Measurements from ENCODE around the gene LINC01488.

DNA sequence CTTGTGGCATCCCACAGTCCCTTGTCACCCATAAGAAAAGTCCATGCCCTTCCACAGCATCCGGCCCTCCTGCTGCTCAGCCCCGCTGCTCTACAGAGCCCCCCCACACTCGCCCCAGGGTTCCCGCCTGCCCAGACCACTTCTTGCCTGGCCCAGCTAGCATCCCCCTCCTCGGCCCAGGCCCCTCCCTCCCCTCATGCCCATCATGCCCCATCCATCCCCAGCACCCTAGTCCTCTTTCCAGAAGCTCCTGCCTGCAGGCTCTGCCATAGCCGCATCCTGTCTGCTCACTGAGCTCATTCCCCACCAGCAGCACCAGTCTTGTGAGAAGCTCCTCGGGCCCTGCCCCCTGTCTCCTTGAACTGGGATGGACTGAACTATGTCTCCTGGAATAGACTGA, 54.4 kb downstream of the LINC01488 start:
- TF ChIP-seq, protein P1, sequence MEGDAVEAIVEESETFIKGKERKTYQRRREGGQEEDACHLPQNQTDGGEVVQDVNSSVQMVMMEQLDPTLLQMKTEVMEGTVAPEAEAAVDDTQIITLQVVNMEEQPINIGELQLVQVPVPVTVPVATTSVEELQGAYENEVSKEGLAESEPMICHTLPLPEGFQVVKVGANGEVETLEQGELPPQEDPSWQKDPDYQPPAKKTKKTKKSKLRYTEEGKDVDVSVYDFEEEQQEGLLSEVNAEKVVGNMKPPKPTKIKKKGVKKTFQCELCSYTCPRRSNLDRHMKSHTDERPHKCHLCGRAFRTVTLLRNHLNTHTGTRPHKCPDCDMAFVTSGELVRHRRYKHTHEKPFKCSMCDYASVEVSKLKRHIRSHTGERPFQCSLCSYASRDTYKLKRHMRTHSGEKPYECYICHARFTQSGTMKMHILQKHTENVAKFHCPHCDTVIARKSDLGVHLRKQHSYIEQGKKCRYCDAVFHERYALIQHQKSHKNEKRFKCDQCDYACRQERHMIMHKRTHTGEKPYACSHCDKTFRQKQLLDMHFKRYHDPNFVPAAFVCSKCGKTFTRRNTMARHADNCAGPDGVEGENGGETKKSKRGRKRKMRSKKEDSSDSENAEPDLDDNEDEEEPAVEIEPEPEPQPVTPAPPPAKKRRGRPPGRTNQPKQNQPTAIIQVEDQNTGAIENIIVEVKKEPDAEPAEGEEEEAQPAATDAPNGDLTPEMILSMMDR (IDR thresholded peaks at IDR 0.05) = no peak
- no peak for TF ChIP-seq POLR2A (IDR thresholded peaks at IDR 0.05)
